IMR-90 (cell line): Measurements from ENCODE around the gene GIT1. TPM values are rescaled to one million over a fixed set of nuclear protein-coding genes. Genes with fewer than 3 reads are reported as not detected.

Experiments
- ATAC-seq: fragments of 200-7000 bp; cut with Tn5 transposase; 2 replicates; pipeline ENCODE4 v1.9.1; 2020; ENCODE audit warnings: low read depth, mild to moderate bottlenecking, moderate library complexity
- BruUV-seq: library from RNA; stranded (reverse); fragments of 400-500 nt; replicated peaks from 2 replicates; lab custom pipeline; 2021; lab: Mats Ljungman, UMichigan
- CTCF ChIA-PET: fragments of 300-600 bp; formaldehyde crosslinking; extraction: SDS; loops from one replicate; lab custom pipeline; 2021; ENCODE audit warnings: antibody characterized with exemption; lab: Yijun Ruan, JAX
- POLR2A ChIA-PET: fragments of 300-600 bp; sonication (Branson Sonifier 250); formaldehyde crosslinking; loops from one replicate; lab custom pipeline; 2022; ENCODE audit warnings: antibody characterized with exemption; ENCODE audit not compliant: unreplicated experiment; lab: Charles Lee
- DNase-seq: peaks from one replicate; pipeline ENCODE4 v3.0.0; 2013
- H2AFZ ChIP-seq: replicated peaks from 2 replicates; pipeline ENCODE3; 2013; ENCODE audit warnings: low read length, mild to moderate bottlenecking; ENCODE audit not compliant: poor library complexity
- H2AK5ac ChIP-seq: 2 replicates; pipeline ENCODE4 v1.6.1; 2013; ENCODE audit warnings: low read depth, low read length, inconsistent platforms
- H2AK9ac ChIP-seq: replicated peaks from 2 replicates; pipeline ENCODE3; 2013; ENCODE audit warnings: mild to moderate bottlenecking, low read depth, low read length, moderate library complexity; ENCODE audit not compliant: poor library complexity
- H2BK120ac ChIP-seq: 2 replicates; pipeline ENCODE4 v1.6.1; 2013; ENCODE audit warnings: low read depth, low read length, inconsistent platforms
- H2BK15ac ChIP-seq: 3 replicates; pipeline ENCODE4 v1.6.1; 2013; ENCODE audit warnings: low read depth, low read length, inconsistent platforms
- H2BK20ac ChIP-seq: 2 replicates; pipeline ENCODE4 v1.6.1; 2013; ENCODE audit warnings: low read depth, mild to moderate bottlenecking, inconsistent platforms, low read length, moderate library complexity
- H2BK5ac ChIP-seq: 2 replicates; pipeline ENCODE4 v1.6.1; 2013; ENCODE audit warnings: mild to moderate bottlenecking, low read depth, low read length, inconsistent platforms; ENCODE audit not compliant: poor library complexity, severe bottlenecking
- H3K14ac ChIP-seq: replicated peaks from 2 replicates; pipeline ENCODE4 v1.6.1; 2013; ENCODE audit warnings: low read depth, low read length, inconsistent platforms
- H3K18ac ChIP-seq: 2 replicates; pipeline ENCODE4 v1.6.1; 2013; ENCODE audit warnings: low read depth, low read length, control low read depth
- H3K23ac ChIP-seq: 2 replicates; pipeline ENCODE4 v1.6.1; 2013; ENCODE audit warnings: low read depth, low read length, inconsistent platforms
- H3K27ac ChIP-seq: 2 replicates; pipeline ENCODE4 v1.5.1; 2013; ENCODE audit warnings: mild to moderate bottlenecking, control low read depth, low read length; ENCODE audit not compliant: insufficient read depth
- H3K27me3 ChIP-seq: 2 replicates; pipeline ENCODE4 v1.6.1; 2013; ENCODE audit warnings: low read length; ENCODE audit not compliant: control insufficient read depth, insufficient read depth
- H3K36me3 ChIP-seq: 2 replicates; pipeline ENCODE4 v1.6.1; 2013; ENCODE audit warnings: low read length, mixed read lengths; ENCODE audit not compliant: control insufficient read depth, insufficient read depth
- H3K4ac ChIP-seq: 2 replicates; pipeline ENCODE4 v1.6.1; 2013; ENCODE audit warnings: low read depth, low read length, inconsistent platforms
- H3K4me1 ChIP-seq: 2 replicates; pipeline ENCODE4 v1.6.1; 2013; ENCODE audit warnings: low read length, mixed read lengths; ENCODE audit not compliant: control insufficient read depth, insufficient read depth
- H3K4me2 ChIP-seq: 2 replicates; pipeline ENCODE4 v1.6.1; 2013; ENCODE audit warnings: low read depth, mild to moderate bottlenecking, control low read depth, low read length, moderate library complexity
- H3K4me3 ChIP-seq: 2 replicates; pipeline ENCODE4 v1.5.1; 2013; ENCODE audit warnings: low read depth, mild to moderate bottlenecking, control low read depth, low read length, moderate library complexity; ENCODE audit not compliant: insufficient read depth
- H3K56ac ChIP-seq: 2 replicates; pipeline ENCODE4 v1.6.1; 2013; ENCODE audit warnings: low read length, inconsistent platforms; ENCODE audit not compliant: insufficient read depth; ENCODE audit errors: extremely low read depth
- H3K79me1 ChIP-seq, 2 experiments: 2 replicates each; pipeline ENCODE4 v1.6.1; 2013; ENCODE audit warnings: low read length in 2 of 2, inconsistent platforms in 1 of 2, low read depth in 1 of 2
- H3K9ac ChIP-seq: 2 replicates; pipeline ENCODE4 v1.6.1; 2013; ENCODE audit warnings: low read depth, low read length, control low read depth
- H3K9me1 ChIP-seq: 2 replicates; pipeline ENCODE4 v1.6.1; 2013; ENCODE audit warnings: low read length, inconsistent platforms; ENCODE audit not compliant: insufficient read depth
- H3K9me3 ChIP-seq: 2 replicates; pipeline ENCODE4 v1.6.1; 2013; ENCODE audit warnings: low read length; ENCODE audit not compliant: control insufficient read depth, insufficient read depth
- H4K20me1 ChIP-seq: 2 replicates; pipeline ENCODE4 v1.6.1; 2013; ENCODE audit warnings: low read length, inconsistent platforms; ENCODE audit not compliant: insufficient read depth
- H4K5ac ChIP-seq: 2 replicates; pipeline ENCODE4 v1.6.1; 2013; ENCODE audit warnings: mild to moderate bottlenecking, low read depth, low read length, control low read depth
- H4K8ac ChIP-seq, 2 experiments: 2 replicates each; pipeline ENCODE4 v1.6.1; 2013; ENCODE audit warnings: low read depth in 2 of 2, low read length in 2 of 2, control low read depth in 1 of 2, inconsistent platforms in 1 of 2
- H4K91ac ChIP-seq: 2 replicates; pipeline ENCODE4 v1.6.1; 2013; ENCODE audit warnings: low read depth, low read length, inconsistent platforms; ENCODE audit not compliant: insufficient read depth
- BHLHE40 ChIP-seq: fragments of 150-350 bp; IDR thresholded peaks from 2 replicates; pipeline ENCODE4 v1.6.1; 2016; ENCODE audit warnings: mild to moderate bottlenecking, low read depth, low read length
- MAZ ChIP-seq: IDR thresholded peaks from 2 replicates; pipeline ENCODE4 v1.6.1; 2012; ENCODE audit warnings: low read depth, mild to moderate bottlenecking, low read length, improper control_type of control experiment, moderate library complexity, borderline replicate concordance
- NFE2L2 ChIP-seq: fragments of 150-350 bp; IDR thresholded peaks from 2 replicates; pipeline ENCODE4 v1.6.1; 2016; ENCODE audit warnings: low read depth, mild to moderate bottlenecking, low read length
- RAD21 ChIP-seq: IDR thresholded peaks from 2 replicates; pipeline ENCODE4 v1.6.1; 2012; ENCODE audit warnings: low read length, improper control_type of control experiment
- RCOR1 ChIP-seq: IDR thresholded peaks from 2 replicates; pipeline ENCODE4 v1.6.1; 2012; ENCODE audit warnings: mild to moderate bottlenecking, low read length, improper control_type of control experiment; ENCODE audit not compliant: insufficient replicate concordance
- RFX5 ChIP-seq: IDR thresholded peaks from 2 replicates; pipeline ENCODE4 v1.8.0; 2012; ENCODE audit warnings: low read depth, mild to moderate bottlenecking, low read length, moderate library complexity
- SMC3 ChIP-seq: fragments of 150-350 bp; IDR thresholded peaks from 2 replicates; pipeline ENCODE4 v1.6.1; 2016; ENCODE audit warnings: low read depth, mild to moderate bottlenecking, antibody characterized with exemption, low read length, moderate library complexity
- WGBS, 2 experiments: methylation state at CpG; one replicate each; pipeline versions ENCODE4 v1.1.5 to v1.1.7; 2013; ENCODE audit warnings: missing lambda C conversion rate in 2 of 2; ENCODE audit not compliant: insufficient read length in 1 of 2; ENCODE audit errors: extremely low coverage in 2 of 2; 5-methylcytosine and 5-hydroxymethylcytosine counted together
- dilution Hi-C: fragments of 300-500 bp; cut with HindIII; formaldehyde crosslinking; loops from one replicate; pipeline ENCODE4 v1.14.3; 2018; ENCODE audit warnings: low sequenced_read_pairs; ENCODE audit not compliant: unreplicated experiment
- in situ Hi-C: fragments of 300-500 bp; cut with MboI; formaldehyde crosslinking; loops from 3 replicates; pipeline ENCODE4 v1.14.3; 2019; ENCODE audit warnings: low sequenced_read_pairs, inconsistent platforms, mixed read lengths
- intact Hi-C: fragments of 100-400 bp; cut with micrococcal nuclease; formaldehyde crosslinking; loops from 2 replicates; pipeline ENCODE4 v1.10.0; 2022
- polyA plus RNA-seq, 3 experiments: library from polyadenylated mRNA; depleted of rRNA; stranded (reverse); fragments of >200 nt; gene quantifications; 2 replicates each; pipeline ENCODE4 v1.2.3, GENCODE V29; 2012; ENCODE audit warnings: low replicate concordance in 1 of 3
- total RNA-seq: library from RNA; depleted of rRNA; stranded (reverse); fragments of >200 nt; gene quantifications from 2 replicates; pipeline ENCODE4 v1.2.3, GENCODE V29; 2012
- TF ChIP-seq, protein P1 (sequence below): fragments of 150-350 bp; IDR thresholded peaks from 2 replicates; pipeline ENCODE4 v1.6.1; 2016; ENCODE audit warnings: low read depth, mild to moderate bottlenecking, low read length, moderate library complexity, borderline replicate concordance

GIT1 gene
- total and polyA plus RNA-seq, 2 of the 4 experiments (the other 2 are of a cell fraction), result 14.2 to 34.2 TPM

DNA sequence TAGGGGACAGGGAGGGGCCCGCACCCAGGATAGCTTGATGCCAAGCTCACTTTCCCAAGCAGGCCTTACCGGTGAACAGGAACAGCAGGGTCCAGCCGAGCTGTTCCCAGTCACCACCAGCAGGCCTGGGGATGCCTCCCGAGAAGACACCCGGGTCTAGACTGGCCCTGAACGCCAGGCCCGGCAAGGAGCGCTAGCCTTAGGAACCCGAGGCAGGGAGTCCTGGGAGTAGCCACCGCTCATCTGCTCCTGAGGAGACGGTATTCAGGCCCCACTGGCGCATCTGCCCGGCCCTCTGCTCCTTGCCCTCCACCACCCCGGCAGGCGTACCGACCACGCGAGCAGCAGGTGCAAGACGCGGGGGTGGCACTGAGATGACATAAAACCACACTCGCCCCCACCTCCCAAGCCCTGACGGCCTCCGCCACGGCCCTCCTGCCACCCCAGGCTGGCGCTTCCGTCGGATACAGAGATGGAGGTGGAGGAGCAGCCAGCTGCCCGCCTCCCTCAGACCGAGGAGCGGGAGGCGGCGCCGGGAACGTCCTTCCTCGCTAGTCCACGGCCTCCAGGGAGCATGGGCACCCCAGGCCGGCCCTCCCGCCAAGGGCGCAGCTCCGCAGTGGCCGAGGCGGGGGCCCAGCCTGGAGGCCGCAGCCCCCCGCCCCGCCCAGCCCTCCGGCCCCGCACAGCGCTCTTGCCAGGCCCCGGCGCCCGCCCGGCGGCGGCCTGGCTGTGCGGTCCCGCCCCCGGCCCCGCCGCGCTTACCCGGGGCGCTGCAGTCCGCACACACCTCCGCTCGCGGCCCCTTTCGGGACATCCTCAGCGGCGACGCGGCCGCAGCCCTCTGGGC, 661 bp downstream of the GIT1 start:
- H2BK5ac ChIP-seq, result peak overlapping the region; percentile 43
- peaks cover 25% of the 10 kb centered on the region for H3K9me1 ChIP-seq
- peak overlapping the region; percentile 73 for H2AK5ac ChIP-seq
- H4K91ac ChIP-seq, result peak overlapping the region; percentile 21; the same call in 1 of the 2 replicates
- H4K20me1 ChIP-seq, result peaks cover 56% of the 10 kb centered on the region
- peaks cover 44% of the 10 kb centered on the region for H3K4me1 ChIP-seq
- no peak overlapping the region for H2BK15ac ChIP-seq
- H3K9ac ChIP-seq, result peak overlapping the region; percentile 76
- H3K27me3 ChIP-seq, result no peaks in the 10 kb centered on the region
- H2AK9ac ChIP-seq, result peak overlapping the region; percentile 93
- H3K9me3 ChIP-seq, result no peaks in the 10 kb centered on the region
- no peak overlapping the region for H2BK20ac ChIP-seq
- ATAC-seq (peak; percentile 8), DNase-seq (peak; percentile 29)
- no TSS peak for BruUV-seq
- H3K23ac ChIP-seq, result peak overlapping the region; percentile 79
- H3K14ac ChIP-seq, result peak overlapping the region; percentile 77
- H3K4me3 ChIP-seq, result peak overlapping the region; percentile 85
- H2AFZ ChIP-seq, result peak overlapping the region; percentile 80
- H3K56ac ChIP-seq, result 0 out of 2 replicates have a peak overlapping the region, but pooled peaks have one; percentile 18
- peak overlapping the region; percentile 77 for H3K4ac ChIP-seq
- TF ChIP-seq NFE2L2 (no peak), BHLHE40 (peak; percentile 23; the same call in 1 of the 2 replicates), RAD21 (no peak), RFX5 (no peak), RCOR1 (no peak), SMC3 (no peak), MAZ (no peak)
- TF ChIP-seq, protein P1, sequence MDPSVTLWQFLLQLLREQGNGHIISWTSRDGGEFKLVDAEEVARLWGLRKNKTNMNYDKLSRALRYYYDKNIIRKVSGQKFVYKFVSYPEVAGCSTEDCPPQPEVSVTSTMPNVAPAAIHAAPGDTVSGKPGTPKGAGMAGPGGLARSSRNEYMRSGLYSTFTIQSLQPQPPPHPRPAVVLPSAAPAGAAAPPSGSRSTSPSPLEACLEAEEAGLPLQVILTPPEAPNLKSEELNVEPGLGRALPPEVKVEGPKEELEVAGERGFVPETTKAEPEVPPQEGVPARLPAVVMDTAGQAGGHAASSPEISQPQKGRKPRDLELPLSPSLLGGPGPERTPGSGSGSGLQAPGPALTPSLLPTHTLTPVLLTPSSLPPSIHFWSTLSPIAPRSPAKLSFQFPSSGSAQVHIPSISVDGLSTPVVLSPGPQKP, result no peak
- ChIA-PET CTCF (interaction anchor here (1.1 kb wide), 1 partner anchor 16 kb away, joined by 3 read pairs; no protein-coding TSS in a partner anchor), POLR2A (no interaction called here)
- H3K79me1 ChIP-seq, result peaks cover 26 to 63% of the 10 kb centered on the region in 2 experiments
- H3K27ac ChIP-seq, result peak overlapping the region; percentile 59
- no peak overlapping the region for H3K18ac ChIP-seq
- in situ Hi-C loops (no loop called here), intact Hi-C loops (loop anchor here (1.0 kb wide), 2 partner anchors 8 to 294 kb away; partner anchors contain the start of gene NUFIP2), dilution Hi-C loops (no loop called here)
- H3K4me2 ChIP-seq, result peak overlapping the region; percentile 92
- no peaks in the 10 kb centered on the region for H3K36me3 ChIP-seq
- peak overlapping the region in 1 of 2 experiments; percentile 30; a peak in 2 of 4 replicates for H4K8ac ChIP-seq
- no peak overlapping the region for H2BK120ac ChIP-seq
- no peak overlapping the region for H4K5ac ChIP-seq
- WGBS, 2 experiments, result 1% methylated on average over 16 of the region's 72 CpGs; no CpG with 5 or more reads in 1 of the 2 experiments
